Activated naive CD8-positive, alpha-beta T cell (primary cell): ENCODE results near the gene LYPD6.

Experiments
- H3K27ac Mint-ChIP-seq: one replicate; pipeline ENCODE4 v1.8.0; 2021; ENCODE audit warnings: mixed read lengths
- H3K27me3 Mint-ChIP-seq: one replicate; pipeline ENCODE4 v1.8.0; 2021; ENCODE audit warnings: mixed read lengths
- H3K36me3 Mint-ChIP-seq: one replicate; pipeline ENCODE4 v1.8.0; 2021; ENCODE audit warnings: mixed read lengths
- H3K4me1 Mint-ChIP-seq: one replicate; pipeline ENCODE4 v1.8.0; 2021; ENCODE audit warnings: low read depth, mixed read lengths
- H3K4me3 Mint-ChIP-seq: one replicate; pipeline ENCODE4 v1.8.0; 2021; ENCODE audit warnings: mild to moderate bottlenecking, mixed read lengths
- H3K9me3 Mint-ChIP-seq: one replicate; pipeline ENCODE4 v1.8.0; 2021; ENCODE audit warnings: low read depth, mixed read lengths

LYPD6 gene

DNA sequence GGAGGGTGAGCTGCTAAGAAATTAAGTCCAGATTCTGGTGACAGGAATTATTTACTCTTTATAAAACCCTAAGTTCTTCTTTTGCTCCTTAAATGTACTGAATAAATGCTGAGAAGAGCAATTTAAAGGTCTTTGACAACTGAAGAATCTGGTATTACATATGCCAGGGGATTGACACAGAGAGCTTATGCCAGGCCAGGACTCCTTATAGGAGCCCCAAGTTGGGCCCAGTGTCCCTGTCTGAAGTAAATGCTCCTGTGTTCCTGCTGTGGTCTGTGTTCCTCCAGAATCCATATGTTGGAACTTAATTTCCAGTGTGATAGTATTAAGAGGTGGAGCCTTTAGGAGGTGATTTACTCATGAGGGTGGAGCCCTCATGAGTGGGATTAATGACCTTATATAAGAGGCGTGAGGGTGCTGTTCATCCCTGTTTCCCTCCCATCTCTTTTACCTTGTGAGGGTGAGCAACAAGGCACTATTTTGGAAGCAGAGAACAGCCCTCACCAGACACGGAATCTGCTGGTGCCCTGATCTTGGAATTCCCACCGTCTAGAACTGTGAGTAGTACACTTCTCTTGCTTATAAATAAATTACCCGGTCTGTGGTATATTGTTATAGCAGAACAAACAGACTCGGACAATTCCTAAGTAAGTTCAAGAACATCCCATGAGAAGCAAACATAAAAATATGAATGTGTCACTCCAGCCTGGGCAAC is 39.8 kb downstream of the LYPD6 start:
- Mint-ChIP-seq H3K4me3 (no peak overlapping the region), H3K36me3 (no peaks in the 10 kb centered on the region)

DNA sequence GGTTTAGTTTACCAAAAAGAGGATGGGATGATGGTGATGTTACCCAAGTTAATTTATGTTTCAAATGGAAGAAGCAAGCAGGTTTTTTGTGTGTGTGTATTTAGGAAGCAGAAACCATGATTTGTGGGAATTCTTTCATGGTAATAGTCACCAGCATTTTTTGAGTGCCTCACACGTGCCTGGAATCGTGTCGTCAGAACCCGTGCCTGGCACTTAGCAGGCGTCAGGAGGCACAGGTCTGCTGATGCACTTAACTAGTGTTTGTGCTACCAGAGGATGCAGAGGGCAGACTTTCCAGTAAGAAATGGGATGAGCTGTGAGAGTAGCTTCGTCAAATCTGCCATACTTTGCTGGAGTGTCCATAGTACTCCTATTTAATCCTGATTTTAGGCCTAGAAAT is 41.1 kb downstream of the LYPD6 start:
- no peak overlapping the region for H3K27ac Mint-ChIP-seq
- no peak overlapping the region for H3K4me3 Mint-ChIP-seq
- H3K27me3 Mint-ChIP-seq = peaks cover 18% of the 10 kb centered on the region
- no peaks in the 10 kb centered on the region for H3K4me1 Mint-ChIP-seq
- H3K9me3 Mint-ChIP-seq = no peaks in the 10 kb centered on the region
- H3K36me3 Mint-ChIP-seq = no peaks in the 10 kb centered on the region

More for the DNA sequence above, 39.8 kb downstream of the LYPD6 start:
- Mint-ChIP-seq H3K9me3 (no peaks in the 10 kb centered on the region), H3K27ac (no peak overlapping the region), H3K27me3 (peaks cover 20% of the 10 kb centered on the region), H3K4me1 (no peaks in the 10 kb centered on the region)

DNA sequence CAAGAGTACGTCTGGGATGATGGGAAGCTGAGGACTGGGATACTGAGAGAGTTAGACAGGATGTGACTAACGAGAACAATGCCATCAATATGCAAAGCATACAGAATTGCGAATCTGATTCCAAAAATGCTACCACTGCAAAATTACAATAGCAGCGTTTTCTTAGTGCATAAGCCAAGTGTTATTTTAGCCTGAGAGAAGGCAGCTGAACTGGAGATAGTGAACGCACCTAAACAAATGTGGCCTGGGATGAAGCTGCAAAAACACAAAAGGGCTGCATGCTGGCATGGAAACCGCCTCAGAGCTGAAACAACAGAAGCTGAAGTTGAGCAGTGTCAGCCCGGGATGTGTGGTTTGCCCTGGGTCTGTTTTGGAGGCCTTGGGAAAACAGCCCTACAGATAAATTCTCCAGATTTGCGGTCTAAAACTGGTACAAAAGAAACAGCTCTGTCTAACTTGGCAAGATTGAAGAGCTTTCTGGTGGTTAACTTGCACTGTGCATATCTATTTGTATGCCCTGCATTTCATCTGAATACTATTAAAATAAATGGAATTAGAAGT is 45.5 kb downstream of the LYPD6 start:
- H3K36me3 Mint-ChIP-seq = no peaks in the 10 kb centered on the region
- peaks cover 5% of the 10 kb centered on the region for H3K27me3 Mint-ChIP-seq
- H3K4me1 Mint-ChIP-seq = no peaks in the 10 kb centered on the region
- no peaks in the 10 kb centered on the region for H3K9me3 Mint-ChIP-seq
- H3K4me3 Mint-ChIP-seq = no peak overlapping the region
- H3K27ac Mint-ChIP-seq = no peak overlapping the region

DNA sequence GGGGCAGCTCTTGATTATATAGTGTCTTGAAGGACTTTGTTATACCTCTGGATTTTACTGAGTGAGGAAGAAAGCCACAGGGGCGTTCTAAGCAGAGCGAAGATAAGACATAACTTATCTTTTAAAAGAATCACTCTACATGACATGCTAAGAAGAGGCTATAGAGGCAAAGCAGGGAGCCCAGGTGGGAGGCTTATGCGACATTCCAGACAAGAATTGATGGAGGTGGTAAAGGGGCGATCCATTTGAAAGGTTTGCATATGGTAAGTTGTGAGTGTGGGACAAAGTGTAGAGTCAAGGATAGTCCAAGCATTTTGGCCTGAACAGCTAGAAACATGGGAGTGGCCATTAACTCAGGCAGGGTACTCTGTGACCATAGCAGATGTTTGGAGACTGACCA is 49.8 kb downstream of the LYPD6 start:
- H3K36me3 Mint-ChIP-seq = no peaks in the 10 kb centered on the region
- peaks cover 8% of the 10 kb centered on the region for H3K27me3 Mint-ChIP-seq
- H3K4me1 Mint-ChIP-seq = no peaks in the 10 kb centered on the region
- H3K27ac Mint-ChIP-seq = no peak overlapping the region
- no peaks in the 10 kb centered on the region for H3K9me3 Mint-ChIP-seq
- no peak overlapping the region for H3K4me3 Mint-ChIP-seq

DNA sequence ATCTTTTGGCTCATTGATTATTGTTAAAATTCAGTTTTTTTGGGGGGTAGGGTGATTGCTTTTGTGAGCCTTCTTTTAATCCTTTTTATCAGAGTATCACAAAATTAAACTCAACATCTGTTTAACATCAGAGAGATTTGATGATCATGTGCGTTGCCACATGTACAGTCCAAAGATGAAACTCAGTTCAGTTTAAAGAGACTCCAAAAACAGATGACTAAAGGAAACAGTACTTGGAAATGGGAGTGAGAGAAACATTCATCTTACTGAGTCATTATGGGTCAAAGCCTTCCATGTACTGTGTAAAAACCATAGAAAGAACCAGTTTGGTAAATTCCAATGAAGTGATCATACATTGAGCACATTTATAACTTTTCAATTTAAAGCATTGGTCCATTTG is 53.0 kb downstream of the LYPD6 start:
- H3K9me3 Mint-ChIP-seq = no peaks in the 10 kb centered on the region
- no peaks in the 10 kb centered on the region for H3K4me1 Mint-ChIP-seq
- peaks cover 6% of the 10 kb centered on the region for H3K27me3 Mint-ChIP-seq
- H3K4me3 Mint-ChIP-seq = no peak overlapping the region
- no peaks in the 10 kb centered on the region for H3K36me3 Mint-ChIP-seq
- H3K27ac Mint-ChIP-seq = no peak overlapping the region

DNA sequence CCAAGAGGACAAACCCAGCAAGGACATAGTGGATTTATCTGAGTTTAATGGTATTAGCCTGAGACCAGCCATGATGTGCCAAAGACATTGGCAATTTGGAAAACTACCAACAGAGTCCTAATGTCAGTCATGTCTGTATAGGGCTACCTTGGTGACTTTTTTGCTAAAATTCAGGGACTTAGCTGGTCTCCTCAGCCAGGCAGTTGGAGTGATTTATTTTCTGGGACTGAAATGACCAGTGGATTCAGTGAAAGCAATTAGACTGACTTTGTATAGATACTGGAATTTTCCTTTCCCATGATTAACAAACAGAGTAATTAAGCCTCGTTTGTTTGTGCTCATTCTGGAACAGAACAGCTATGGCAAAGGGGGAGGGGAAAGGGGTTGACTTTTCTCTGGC is 55.0 kb downstream of the LYPD6 start:
- Mint-ChIP-seq H3K9me3 (no peaks in the 10 kb centered on the region), H3K27me3 (peaks cover 4% of the 10 kb centered on the region), H3K27ac (no peak overlapping the region), H3K36me3 (no peaks in the 10 kb centered on the region), H3K4me3 (no peak overlapping the region), H3K4me1 (no peaks in the 10 kb centered on the region)

DNA sequence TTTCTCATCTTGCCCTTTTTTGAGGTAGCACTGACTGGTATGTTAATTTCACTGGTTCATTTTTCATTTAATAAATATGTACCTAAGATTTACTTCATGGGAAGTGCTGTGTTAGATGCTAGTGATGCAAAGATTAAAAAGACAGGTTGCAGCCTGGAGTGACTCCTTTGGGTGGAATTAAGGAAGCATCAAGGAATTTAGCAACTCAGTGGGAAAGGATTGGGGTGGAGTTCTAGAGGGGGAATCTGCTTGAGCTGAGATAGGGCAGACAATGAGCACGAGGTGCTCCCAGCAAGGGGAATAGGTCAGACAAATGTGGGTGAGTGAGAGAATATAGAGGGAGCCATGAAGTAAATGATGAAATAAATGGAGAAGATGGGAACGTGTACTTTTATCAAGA is 57.0 kb downstream of the LYPD6 start:
- H3K27ac Mint-ChIP-seq = no peak overlapping the region
- peaks cover 4% of the 10 kb centered on the region for H3K27me3 Mint-ChIP-seq
- H3K4me3 Mint-ChIP-seq = no peak overlapping the region
- no peaks in the 10 kb centered on the region for H3K9me3 Mint-ChIP-seq
- H3K4me1 Mint-ChIP-seq = no peaks in the 10 kb centered on the region
- H3K36me3 Mint-ChIP-seq = no peaks in the 10 kb centered on the region

DNA sequence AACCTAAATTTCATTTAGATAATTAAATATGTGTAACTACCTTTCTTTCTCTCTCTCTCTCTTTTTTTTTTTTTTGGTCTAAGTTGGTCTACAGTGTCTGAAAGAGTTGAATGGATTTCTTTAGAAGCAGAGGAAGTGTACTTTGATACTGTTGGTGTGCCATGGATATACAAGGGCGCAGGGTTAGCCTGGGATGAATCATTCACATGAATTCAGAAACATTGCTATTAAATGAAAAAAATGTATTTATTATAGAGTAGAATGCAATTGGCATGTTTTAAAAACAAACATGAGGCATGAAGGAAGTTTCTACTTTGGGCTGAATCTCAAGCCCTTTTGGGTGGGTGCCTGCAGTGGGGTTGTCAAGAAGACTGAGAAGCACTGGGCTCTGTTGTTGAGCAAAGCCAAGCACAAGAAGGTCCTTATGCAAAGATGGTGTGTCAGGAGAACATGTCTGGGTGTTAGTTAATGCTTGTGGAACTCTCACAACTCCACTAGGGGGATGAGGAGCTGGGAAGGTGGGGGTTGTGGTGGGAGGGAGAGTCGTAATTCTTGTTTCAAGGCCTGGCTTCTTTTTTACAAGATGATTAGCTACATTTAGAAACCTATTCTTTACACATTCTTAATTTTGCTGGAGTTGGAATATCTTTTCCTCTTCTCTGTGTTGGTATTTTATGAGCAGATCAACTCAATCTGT is 57.9 kb downstream of the LYPD6 start:
- Mint-ChIP-seq H3K27ac (no peak overlapping the region), H3K4me3 (no peak overlapping the region), H3K9me3 (no peaks in the 10 kb centered on the region), H3K36me3 (no peaks in the 10 kb centered on the region), H3K4me1 (no peaks in the 10 kb centered on the region), H3K27me3 (peaks cover 4% of the 10 kb centered on the region)

DNA sequence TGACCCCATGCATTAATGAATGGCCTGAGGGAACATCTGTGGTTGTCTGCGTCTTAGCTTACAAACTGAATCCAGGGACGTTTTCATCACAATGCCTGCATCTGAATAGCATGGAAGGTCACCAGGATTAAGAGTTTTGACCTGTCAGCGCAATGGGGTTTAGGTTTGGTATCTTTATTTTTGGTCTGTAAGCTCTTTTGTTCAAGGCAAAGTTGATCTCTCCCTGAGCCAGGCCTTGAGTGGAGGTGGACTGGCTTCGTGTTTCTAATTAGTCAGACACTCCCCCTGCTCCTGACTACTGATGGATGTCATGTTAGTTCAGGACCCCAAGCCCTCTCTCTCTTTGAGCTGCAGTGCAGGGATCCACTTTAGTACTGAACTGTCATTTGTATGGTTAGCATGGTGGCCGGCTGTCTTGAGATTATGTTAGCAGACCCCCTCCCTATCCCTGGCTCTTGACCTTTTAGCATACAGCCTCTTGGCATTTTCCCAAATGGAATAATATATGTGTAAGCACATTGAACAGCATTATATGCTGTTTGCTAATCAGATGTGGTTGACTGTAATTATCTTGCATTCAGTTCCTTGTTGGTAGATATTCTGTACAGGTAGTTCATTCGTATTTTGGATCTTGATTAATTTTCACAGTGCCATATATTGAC is 59.2 kb downstream of the LYPD6 start:
- Mint-ChIP-seq H3K4me1 (no peaks in the 10 kb centered on the region), H3K9me3 (no peaks in the 10 kb centered on the region), H3K27me3 (peaks cover 4% of the 10 kb centered on the region), H3K36me3 (no peaks in the 10 kb centered on the region), H3K4me3 (no peak overlapping the region), H3K27ac (no peak overlapping the region)

DNA sequence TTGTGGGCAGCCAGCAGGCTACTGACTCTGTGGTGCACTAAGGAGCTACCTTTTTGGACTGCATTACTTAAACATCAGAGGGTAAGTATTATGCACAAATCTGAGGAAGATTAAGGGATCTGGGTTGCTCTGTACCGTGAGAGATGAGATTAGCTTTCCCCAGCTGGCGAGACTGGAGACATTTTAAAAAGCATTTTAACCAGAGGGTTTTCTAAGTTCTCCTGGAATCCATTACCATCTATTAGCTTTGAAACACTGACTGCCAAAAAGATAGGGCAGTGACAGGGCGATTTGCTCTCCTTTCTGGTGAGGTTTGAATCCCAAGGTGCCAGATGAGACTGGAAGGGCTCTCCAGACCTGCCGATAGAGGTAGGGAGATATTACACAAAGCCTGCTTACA is 63.2 kb downstream of the LYPD6 start:
- no peaks in the 10 kb centered on the region for H3K36me3 Mint-ChIP-seq
- H3K27ac Mint-ChIP-seq = no peak overlapping the region
- no peaks in the 10 kb centered on the region for H3K4me1 Mint-ChIP-seq
- no peaks in the 10 kb centered on the region for H3K27me3 Mint-ChIP-seq
- no peak overlapping the region for H3K4me3 Mint-ChIP-seq
- H3K9me3 Mint-ChIP-seq = no peaks in the 10 kb centered on the region

DNA sequence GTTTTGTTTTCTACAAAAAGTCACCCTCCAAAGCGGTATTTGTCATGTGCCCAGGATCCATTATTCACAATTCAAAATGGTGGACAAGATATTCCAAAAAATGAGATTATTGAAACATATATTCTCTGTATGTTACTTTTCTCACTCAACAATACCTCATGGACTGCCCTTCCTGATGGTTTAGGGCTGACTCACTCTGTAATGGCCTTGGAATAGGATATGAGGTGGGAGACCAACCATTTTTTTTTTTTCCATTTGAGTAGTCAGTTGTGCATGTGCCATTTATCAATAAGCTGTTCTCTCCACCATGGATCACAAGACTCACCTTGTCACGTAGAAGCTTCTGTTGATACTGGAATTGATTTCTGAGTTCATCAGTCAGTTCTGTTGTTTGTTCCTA is 64.5 kb downstream of the LYPD6 start:
- no peaks in the 10 kb centered on the region for H3K36me3 Mint-ChIP-seq
- no peaks in the 10 kb centered on the region for H3K9me3 Mint-ChIP-seq
- no peaks in the 10 kb centered on the region for H3K27me3 Mint-ChIP-seq
- no peak overlapping the region for H3K4me3 Mint-ChIP-seq
- no peak overlapping the region for H3K27ac Mint-ChIP-seq
- no peaks in the 10 kb centered on the region for H3K4me1 Mint-ChIP-seq

DNA sequence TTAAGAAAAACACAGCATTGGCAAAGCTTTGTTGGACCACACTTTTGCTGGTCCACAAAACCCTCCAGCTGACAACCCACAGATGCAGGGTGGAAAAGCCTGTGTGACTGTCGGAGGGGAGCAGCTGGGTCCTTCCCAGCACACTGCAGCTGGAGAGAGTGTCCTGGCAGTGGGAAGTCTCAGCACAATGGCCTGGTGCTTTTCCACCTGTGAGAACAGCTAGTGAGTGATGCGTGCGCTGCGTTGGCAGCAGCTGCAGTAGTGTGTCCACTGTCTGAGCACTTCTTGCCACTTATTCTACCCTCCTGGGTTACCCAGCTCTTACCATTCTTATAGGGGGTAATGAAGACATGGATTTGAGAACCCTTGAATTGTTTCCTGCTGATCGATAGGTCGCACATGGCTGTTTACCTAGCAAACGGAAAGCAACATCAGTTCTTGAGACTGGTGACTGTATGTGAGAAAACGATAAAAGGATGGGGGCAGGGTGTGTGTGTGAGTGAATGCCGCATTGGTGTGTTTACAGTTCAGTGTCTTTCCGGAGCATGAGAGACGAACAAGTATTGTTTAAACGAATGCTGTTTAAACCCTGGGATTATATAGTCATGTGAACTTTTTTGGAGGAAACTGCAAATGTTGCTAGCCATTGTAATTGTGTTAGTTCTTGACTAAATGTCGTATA is 69.7 kb downstream of the LYPD6 start:
- Mint-ChIP-seq H3K27me3 (no peaks in the 10 kb centered on the region), H3K4me3 (no peak overlapping the region)

DNA sequence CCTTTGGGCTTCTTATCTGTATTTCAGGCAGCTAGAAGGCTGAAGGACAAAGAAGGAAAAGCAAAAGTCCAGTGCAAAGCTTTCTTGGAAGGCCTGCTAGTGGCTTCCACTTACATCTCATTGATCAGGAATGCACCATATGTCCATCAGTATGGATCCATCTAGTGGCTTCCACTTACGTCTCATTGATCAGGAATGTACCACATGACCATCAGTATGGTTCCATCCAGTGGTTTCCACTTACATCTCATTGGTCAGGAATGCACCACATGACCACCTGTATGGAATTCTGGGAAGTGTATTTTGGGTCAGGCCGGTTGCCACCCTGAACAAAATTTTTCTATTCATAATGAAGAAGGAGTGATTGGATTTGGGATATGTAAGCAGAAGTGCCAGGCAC is 70.6 kb downstream of the LYPD6 start:
- no peak overlapping the region for H3K27ac Mint-ChIP-seq
- H3K9me3 Mint-ChIP-seq = peaks cover 4% of the 10 kb centered on the region
- no peaks in the 10 kb centered on the region for H3K27me3 Mint-ChIP-seq
- no peak overlapping the region for H3K4me3 Mint-ChIP-seq
- no peaks in the 10 kb centered on the region for H3K36me3 Mint-ChIP-seq
- H3K4me1 Mint-ChIP-seq = no peaks in the 10 kb centered on the region

More for the DNA sequence above, 69.7 kb downstream of the LYPD6 start:
- H3K4me1 Mint-ChIP-seq = no peaks in the 10 kb centered on the region
- no peak overlapping the region for H3K27ac Mint-ChIP-seq
- peaks cover 4% of the 10 kb centered on the region for H3K9me3 Mint-ChIP-seq
- no peaks in the 10 kb centered on the region for H3K36me3 Mint-ChIP-seq

DNA sequence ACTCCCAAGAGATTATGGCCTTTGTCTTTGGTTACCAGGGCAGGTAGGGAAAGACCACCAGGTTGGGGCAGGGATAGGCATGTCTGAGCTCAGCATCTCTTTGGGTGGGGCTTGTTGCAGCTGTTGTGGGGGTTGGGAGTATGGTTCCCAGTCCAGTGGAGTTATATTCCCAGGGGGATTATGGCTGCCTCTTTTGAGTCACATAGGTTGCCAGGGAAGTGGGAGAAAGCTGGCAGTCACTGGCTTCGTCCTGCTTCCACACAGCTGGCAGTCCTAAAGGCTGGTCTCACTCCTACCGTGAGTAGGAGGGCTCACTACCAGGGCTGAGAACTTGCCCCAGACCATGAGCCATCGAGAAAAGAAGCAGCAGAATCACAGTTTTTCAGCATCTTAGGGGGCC is 79.1 kb downstream of the LYPD6 start:
- Mint-ChIP-seq H3K36me3 (no peaks in the 10 kb centered on the region), H3K27me3 (peaks cover 1% of the 10 kb centered on the region), H3K4me3 (no peak overlapping the region), H3K4me1 (no peaks in the 10 kb centered on the region), H3K9me3 (peaks cover 5% of the 10 kb centered on the region), H3K27ac (no peak overlapping the region)
